HG03442 (cell line): ENCODE results near the gene CTSO.

Source experiments
- ATAC-seq: cut with Tn5 transposase; IDR thresholded peaks from one replicate; pipeline ENCODE4 v1.9.1; 2021; ENCODE audit warnings: mild to moderate bottlenecking, moderate library complexity; ENCODE audit not compliant: unreplicated experiment

Gene CTSO

GRCh38 chr4:155953151-155954117 is at the start of gene CTSO:
Gene CTSO, minus strand, starts transcription at chr4:155953866. Its CDS starts 19 bp downstream, at chr4:155953847.
- peak; percentile 93 for ATAC-seq

GRCh38 chr4:156000491-156000890 is 46.8 kb upstream of the CTSO start:
- ATAC-seq = no peak

GRCh38 chr4:155999725-156000124 is 46.1 kb upstream of the CTSO start:
- peak; percentile 50 for ATAC-seq

- ATAC-seq = no peak
Observed at GRCh38 chr4:155995069-155995468, 41.4 kb upstream of the CTSO start.

GRCh38 chr4:155984106-155984797 is 30.6 kb upstream of the CTSO start:
- ATAC-seq = no peak

- no peak for ATAC-seq
Observed at GRCh38 chr4:155982736-155983385, 29.2 kb upstream of the CTSO start.

GRCh38 chr4:155978810-155979209 is 25.1 kb upstream of the CTSO start:
- ATAC-seq = no peak

- no peak for ATAC-seq
Observed at GRCh38 chr4:155975511-155975910, 21.8 kb upstream of the CTSO start.

GRCh38 chr4:155974996-155975395 is 21.3 kb upstream of the CTSO start:
- ATAC-seq = no peak

- peak; percentile 98 for ATAC-seq
Observed at GRCh38 chr4:155974476-155974749, 20.7 kb upstream of the CTSO start.

GRCh38 chr4:155973639-155974475 is 20.2 kb upstream of the CTSO start:
- ATAC-seq = peak; percentile 22

- ATAC-seq = peak; percentile 49
Observed at GRCh38 chr4:155972098-155972497, 18.4 kb upstream of the CTSO start.

GRCh38 chr4:155966731-155967395 is 13.2 kb upstream of the CTSO start:
- no peak for ATAC-seq

GRCh38 chr4:155966171-155966570 is 12.5 kb upstream of the CTSO start:
- no peak for ATAC-seq

GRCh38 chr4:155964016-155964891 is 10.6 kb upstream of the CTSO start:
- ATAC-seq = no peak

GRCh38 chr4:155962767-155963166 is 9.1 kb upstream of the CTSO start:
- no peak for ATAC-seq

- no peak for ATAC-seq
Observed at GRCh38 chr4:155961575-155961974, 7.9 kb upstream of the CTSO start.

- ATAC-seq = no peak
Observed at GRCh38 chr4:155960522-155960921, 6.9 kb upstream of the CTSO start.

GRCh38 chr4:155959417-155959816 is 5.8 kb upstream of the CTSO start:
- ATAC-seq = no peak
